Islet of Langerhans (tissue), 1 donor: ENCODE data around the gene SLC30A1.
"Not testable (repeated sequence)": the region's sequence is repeated elsewhere in the genome, so short reads cannot be mapped to it uniquely, and the experiment has no call there.

Experiments used
- FAIRE-seq: peaks from one replicate; lab custom pipeline; 2011; peaks lifted over from hg19 to GRCh38; lab: Jason Lieb, UNC

The SLC30A1 gene, protein sequence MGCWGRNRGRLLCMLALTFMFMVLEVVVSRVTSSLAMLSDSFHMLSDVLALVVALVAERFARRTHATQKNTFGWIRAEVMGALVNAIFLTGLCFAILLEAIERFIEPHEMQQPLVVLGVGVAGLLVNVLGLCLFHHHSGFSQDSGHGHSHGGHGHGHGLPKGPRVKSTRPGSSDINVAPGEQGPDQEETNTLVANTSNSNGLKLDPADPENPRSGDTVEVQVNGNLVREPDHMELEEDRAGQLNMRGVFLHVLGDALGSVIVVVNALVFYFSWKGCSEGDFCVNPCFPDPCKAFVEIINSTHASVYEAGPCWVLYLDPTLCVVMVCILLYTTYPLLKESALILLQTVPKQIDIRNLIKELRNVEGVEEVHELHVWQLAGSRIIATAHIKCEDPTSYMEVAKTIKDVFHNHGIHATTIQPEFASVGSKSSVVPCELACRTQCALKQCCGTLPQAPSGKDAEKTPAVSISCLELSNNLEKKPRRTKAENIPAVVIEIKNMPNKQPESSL

DNA sequence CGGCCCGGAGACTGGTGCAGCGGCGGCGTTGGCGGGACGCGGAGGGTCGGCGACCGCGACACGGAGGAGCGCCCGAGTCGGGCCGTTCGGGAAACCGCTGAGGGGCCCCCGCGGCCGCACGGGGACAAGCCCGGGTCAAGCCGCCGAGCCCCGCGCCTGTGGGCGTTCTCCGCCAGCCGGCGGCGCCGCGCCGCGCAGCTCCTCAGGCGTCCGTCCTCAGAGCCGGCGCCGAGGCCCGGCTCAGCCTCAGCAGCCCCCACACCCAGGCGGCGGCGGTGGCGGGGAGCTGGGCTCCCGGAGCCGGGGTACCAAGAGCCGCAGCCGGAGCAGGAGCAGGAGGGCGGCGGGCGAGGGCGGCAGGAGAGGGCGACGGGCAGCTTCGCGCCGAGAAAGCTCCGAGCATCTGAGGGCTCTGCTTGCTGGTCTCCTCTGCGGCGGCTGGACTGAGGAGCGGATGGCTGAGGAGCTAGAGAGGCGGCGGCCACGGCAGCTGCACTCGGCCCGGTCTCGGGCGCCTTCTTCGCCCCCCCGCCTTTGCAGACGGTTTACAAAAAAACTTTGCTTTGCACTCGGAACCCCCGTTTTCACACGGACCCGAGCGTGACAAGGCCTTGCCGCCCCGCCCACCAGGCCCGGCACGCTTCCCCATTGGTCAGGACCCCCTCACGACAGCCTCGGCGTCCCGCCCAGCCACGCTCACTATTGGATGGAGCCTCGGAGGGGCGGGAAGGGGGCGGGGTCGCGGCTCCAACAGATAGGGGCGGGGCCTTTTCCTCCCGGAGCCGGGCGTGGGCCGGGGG is at the start of gene SLC30A1:
SLC30A1 (minus strand) TSS at position 522 of the 800 bp plus-strand sequence. CDS start 549 bp downstream, outside the sequence.
- FAIRE-seq, result no peak

DNA sequence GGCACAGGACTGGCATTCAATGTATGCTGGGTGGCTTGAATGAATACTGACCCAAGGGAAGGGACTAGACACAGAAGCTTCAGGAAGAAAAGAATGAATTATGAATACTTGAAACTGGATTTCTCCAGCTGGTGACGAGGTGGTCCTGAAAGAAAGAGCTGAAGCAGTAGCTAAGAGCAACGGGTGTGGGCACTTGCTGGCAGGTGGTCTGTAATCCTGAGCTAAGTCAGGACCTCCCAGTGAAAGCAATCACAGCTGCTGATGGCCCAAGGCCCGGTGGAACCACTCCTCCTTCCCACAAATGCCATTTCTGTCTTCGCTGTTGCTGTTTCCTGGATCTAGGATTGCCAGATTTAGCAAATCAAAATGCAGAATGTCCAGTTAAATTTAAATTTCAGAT is 49.5 kb upstream of the SLC30A1 start:
- no peak for FAIRE-seq

DNA sequence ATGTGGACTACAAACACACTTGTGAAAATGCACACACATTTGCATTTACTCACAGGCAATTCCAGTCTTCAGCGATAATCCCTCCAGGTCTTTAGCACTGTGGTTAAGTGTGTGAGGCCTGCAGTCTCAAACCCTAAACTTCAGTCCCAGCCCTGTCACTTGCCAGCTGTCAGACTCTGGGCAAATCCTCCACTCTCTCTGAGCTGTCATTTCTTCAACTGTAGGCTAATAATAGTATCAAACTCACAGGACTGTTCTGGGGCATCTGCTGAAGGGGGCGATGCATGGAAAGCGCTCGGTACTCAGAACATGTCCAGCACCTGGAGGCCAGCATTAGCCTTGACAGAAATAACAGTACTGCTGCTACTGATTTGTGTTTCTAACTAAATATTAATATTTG is 48.3 kb upstream of the SLC30A1 start:
- no peak for FAIRE-seq

DNA sequence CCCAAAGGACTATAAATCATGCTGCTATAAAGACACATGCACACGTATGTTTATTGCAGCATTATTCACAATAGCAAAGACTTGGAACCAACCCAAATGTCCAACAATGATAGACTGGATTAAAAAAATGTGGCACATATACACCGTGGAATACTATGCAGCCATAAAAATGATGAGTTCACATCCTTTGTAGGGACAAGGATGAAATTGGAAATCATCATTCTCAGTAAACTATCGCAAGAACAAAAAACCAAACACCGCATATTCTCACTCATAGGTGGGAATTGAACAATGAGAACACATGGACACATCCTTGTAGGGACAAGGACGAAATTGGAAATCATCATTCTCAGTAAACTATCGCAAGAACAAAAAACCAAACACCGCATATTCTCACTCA is 46.9 kb upstream of the SLC30A1 start:
- FAIRE-seq, result not testable (repeated sequence)

DNA sequence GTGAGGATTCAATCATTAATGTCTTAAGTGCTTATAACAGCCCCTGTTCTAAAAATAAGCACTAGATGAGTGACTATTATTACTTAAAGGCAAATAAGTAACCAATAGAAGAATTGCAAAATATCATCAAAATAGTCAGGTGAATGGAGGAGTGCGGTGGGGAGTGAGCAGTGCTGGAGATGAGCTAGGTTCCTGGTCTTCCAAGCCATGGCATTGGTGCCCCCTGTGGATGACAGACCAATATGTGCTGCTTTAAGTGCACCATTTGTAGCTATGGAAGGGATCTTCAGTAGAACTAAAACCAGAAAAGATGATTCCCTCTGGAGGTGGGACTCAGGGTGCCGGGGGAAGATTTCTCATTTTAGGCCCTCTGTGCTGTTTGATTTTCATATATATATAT is 46.1 kb upstream of the SLC30A1 start:
- no peak for FAIRE-seq

DNA sequence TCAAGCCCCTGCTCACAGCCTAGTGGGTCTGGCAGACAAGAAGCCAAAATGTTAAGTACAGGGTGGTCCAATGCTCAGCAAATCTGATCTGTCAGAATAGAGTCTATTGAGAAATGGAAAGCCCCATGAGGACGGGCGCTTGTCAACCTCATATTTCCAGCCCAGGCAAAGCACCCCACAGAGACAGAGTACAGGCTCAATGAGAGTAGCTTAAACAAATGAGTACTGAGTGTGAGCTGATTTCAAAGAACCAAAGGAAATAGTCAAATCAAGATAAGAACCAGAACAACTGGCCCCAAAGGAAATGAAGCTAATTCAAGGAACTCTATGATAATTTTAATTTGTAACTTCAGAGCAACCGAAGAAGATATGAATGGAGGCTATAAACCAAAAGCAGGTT is 44.6 kb upstream of the SLC30A1 start:
- FAIRE-seq, result no peak

DNA sequence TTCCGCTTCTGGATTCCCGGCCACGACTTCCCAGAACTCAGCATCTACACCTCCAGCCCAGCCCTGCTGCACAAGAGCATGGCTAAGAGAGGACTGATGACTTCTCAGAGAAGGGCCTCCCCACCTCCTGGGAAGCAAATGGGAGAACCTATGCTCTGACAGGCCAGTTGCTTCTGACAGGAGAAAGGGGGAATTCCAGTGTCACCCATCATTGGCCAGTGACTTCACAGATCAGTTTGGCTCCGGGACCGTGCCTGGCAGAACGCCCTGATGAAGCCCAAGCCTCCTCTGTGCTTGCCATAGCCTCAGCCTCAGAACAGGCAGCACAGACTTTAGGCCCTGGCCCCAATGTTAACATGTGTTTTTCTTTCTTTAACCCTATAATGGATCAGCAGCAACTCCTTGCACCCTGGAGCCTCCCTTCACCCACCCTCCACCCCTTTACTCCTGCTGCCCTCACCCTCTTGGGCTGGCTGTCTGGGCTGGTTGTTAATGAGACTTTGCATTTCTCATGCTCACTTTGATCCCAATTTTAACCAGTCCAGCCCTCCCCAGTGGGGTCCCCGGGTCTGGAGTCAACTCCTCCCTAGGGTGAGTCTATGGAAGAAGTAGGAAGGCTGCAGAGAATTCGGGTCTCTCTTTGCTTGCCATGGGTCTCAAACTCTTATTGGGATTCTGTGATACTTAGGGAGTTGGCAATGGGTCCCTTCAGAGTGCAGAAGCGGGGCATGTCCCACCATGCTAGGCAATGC is 42.7 kb upstream of the SLC30A1 start:
- no peak for FAIRE-seq

DNA sequence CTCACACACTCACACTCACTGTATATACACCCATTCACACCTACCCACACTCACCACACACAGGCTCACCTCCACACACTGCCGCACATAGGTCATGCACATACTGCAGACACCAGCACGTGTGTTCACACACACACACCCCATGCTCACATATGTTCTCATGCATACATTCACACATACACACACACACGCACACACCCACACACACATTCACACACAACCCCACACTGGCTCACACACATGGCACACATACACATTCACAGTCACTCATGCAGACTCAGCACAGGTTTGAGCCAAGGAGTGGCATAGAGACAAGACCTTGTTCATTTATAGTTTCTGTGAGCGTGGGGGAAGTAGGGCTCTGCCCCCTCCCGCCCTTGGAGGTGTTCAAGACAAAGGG is 41.1 kb upstream of the SLC30A1 start:
- no peak for FAIRE-seq

DNA sequence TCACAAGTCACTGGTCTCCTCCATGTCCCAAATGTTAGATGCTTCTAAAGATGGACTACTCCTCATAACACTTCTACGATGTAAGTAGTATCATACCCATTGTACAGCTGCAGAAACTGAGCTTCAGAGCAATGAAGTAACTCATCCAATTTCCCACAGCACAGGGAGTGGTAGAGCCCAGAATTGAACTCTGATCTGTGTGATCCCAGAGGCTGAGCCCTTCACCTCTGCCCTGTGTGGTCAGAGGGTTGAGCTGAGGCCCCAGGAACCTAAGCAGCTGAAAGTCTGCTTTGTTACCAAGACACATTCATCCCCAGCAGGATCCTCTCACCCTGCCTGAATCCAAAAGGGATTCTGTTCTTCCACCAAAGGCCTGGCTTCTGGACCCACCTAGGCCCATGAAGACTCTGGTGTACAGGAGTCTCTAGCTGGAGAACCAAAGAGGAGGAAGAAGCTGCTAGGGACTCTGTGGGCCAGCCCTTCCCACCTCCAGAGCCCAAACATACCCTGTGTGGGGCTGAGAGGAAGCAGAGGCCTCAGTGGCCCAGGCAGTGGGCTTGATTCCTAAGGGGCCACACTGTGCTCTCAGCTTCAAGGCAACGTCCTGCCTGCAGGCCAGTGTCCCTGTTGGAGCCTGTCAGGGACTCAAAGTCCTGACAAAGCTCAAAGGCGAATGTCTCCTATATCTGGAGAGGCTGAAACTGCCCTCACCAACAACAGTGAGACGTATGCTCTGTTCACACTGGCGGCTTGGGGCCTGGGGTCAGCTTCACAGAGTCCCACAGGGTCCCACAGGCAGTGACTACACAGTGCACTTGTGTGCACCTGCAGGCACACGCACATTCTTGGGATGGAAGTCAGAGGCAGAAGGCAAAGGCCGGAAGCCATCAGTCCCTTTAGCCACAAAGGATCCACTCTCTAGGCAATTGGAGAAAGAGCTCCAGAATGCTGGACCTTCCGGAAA is 40.4 kb upstream of the SLC30A1 start:
- FAIRE-seq, result no peak

DNA sequence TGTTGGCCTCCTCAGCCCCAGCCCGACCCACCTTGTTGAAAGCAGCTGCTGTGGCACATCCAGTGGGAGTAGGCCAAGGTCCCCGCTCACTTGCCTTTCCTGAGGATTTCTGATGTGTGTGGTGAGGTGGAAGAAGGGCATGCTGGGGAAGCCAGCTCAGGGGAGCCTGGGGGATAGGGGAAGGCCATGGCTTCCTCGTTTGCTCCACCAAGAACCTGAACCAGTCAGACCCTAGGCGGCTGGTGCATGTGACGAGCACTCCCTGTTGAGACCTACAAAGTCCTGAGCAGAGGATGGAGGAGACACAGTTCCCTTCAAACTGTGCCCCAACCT is 38.0 kb upstream of the SLC30A1 start:
- FAIRE-seq, result no peak

DNA sequence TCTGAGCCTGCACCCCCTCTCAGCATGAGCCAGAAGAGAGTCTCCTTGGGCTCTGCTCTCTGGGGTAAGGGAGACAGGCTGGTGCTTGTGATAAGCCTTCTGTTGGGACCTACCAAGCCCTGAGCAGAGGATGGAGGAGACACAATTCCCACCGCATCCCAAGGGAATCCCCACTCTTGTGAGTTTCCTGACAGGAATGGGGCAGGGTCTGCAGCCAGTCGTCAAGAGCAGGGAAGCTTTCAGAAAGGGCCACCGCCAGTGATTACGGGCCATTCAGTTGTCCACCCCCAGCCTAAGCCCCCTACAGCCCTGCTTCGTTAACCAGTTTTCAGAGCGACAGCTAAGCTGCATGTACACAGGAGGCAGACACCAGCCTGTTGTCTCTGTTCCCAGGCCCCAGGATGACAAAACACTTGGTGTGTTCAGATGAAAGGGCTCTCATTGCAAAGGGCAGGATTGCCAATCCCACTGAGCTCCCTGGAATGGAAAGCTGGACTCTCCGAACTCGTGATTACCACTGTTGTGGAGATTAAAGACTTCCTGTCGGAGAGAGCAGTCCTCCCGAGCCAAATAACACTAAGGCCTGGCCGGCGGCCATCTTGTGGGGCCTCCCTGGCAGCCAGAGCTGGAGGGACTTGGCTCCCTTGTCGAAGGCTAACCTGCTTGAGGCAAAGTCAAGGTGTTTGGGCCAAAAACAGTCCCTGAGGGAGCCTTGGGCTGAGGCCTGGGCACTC is 37.4 kb upstream of the SLC30A1 start:
- FAIRE-seq, result no peak

DNA sequence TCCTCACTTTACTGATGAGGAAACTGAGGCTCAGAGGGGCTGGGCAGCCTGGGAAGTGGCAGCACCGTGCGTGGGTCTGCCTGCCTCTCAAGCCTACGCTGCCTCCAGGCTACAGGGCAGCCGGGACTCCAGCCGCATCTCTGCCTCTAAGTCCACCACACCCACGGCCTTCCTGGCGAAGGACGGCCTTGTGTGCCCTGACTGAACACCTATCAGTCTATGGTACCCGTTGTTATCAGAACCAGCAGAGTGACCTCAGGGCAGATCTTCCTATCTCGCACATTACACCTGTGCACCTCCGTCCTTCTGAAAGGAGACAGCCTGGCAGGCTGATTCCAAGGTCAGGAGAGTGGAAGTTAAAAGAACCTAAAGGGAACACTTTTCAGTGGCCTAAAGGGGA is 35.7 kb upstream of the SLC30A1 start:
- FAIRE-seq, result no peak

DNA sequence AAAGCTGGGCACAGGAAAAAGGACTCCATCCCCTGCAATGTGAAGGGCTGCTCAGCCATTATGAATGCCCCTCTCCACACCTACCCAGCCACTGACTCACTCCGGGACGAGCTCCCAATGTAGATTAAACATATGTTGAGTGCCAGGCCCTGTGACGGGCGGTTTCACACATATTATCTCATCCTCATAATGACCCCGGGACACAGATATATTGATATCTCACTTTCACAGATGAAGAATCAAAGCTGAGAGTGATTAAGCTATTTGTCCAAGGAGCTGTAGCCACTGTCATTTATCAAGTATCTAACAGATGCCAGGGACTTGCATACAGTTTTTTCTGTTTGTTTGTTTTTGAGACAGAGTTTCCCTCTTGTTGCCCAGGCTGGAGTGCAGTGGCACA is 35.0 kb upstream of the SLC30A1 start:
- FAIRE-seq, result no peak

DNA sequence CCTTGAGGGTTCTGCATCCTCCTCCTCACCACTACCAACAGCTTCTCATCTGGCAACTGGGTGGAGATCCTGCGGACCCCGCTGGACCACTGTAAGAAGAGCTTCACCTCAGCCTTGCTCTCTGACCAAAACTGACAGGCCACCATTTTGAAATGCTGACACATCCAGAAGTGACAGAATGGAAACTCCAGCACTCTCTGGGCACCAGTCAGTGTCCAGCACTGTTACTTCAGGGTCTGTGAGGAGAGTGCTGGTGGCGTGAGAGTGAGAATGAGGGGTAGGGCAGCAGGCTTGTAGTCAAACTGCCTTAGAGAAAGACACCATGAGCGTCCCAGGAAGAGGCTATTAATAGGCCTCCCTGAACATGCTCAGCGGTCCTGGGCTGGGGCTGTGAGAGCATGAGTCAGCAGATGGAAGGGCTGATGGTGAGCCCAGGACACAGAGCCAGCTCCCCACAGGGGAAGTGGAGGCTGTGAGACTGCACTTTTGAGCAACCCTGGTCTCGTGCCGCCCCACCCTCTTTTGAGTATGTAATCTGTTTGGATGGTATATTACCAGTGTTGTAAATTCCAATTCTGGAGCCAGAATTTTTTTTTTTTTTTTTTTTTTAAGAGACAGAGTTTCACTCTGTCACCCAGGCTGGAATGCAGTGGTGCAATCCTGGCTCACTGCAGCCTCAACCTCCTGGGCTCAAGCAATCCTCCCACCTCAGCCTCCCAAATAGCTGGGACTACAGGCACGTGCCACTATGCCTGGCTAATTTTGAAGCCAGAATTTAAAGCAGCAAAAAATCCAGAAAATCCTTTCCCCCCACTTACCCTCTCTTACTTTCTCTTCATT is 34.4 kb upstream of the SLC30A1 start:
- FAIRE-seq, result no peak

DNA sequence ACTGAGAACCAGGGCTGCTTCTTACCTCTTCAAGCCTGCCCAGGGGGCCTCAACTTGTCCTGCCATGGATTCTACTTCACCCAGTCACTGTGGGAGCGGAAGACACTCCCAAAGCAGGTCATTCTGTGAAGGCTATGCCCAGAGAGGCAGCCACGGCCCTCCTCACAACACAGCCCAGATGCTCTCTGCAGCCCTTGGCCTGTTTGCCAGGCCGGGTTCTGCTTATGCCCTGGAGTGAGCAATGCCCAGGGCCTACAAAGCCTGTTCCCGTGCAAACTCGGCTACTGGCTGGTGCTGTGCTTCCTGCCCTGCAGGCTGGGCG is 33.8 kb upstream of the SLC30A1 start:
- FAIRE-seq, result no peak

DNA sequence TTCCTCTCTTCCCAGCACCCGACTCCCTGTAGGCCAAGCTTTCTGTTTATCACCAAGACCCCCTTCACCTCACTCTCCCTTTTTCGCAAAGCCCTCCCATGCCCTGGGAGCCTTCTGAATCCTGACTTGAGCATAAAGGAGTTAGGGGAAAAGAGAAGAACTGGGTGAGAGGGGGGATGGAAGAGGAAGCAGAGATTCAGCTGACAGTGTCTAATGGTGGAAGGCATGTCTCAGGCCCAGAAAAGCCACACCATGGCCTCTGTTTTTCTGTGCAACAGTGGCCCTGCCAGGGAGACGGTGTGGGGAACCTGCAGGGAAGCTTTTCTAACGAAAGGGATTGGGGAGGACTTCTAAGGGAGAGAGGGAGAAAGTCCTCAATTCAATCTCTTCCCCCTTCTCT is 32.9 kb upstream of the SLC30A1 start:
- no peak for FAIRE-seq

DNA sequence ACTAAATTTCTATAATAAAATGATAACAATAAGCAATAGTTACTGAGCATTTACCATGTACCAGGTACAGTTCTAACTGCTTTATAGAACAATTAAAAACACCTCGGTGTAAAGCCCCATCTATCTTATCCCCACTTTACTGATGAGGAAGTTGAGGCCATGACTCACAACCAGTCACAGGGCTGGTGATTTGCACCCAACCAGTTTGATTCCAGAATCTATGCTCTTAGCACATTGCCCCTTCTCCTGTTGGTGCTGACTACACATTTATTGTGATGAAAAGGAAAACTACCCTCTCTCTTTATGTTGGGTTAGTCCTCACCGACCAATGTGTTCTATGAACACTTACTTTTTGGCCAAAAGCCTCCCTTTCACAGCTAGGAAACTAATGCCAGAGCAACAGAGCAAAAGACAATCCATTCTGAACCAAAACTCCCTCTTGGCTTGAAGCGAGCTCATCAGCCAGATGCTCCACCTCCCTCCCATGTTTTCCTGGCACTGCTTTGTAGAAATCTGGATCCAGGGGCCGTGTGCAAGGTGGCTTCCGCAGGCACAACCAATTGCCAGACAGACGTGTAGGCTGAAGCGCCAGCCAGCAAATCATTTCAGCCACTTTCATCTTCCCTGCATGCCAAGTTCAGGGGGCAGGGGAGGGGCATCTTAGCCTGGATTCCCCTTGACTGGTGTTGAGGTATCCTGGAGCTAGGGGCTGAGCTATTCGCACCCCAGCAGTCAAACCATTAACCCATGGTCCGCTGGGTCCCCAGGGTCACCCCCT is 32.0 kb upstream of the SLC30A1 start:
- FAIRE-seq, result no peak

DNA sequence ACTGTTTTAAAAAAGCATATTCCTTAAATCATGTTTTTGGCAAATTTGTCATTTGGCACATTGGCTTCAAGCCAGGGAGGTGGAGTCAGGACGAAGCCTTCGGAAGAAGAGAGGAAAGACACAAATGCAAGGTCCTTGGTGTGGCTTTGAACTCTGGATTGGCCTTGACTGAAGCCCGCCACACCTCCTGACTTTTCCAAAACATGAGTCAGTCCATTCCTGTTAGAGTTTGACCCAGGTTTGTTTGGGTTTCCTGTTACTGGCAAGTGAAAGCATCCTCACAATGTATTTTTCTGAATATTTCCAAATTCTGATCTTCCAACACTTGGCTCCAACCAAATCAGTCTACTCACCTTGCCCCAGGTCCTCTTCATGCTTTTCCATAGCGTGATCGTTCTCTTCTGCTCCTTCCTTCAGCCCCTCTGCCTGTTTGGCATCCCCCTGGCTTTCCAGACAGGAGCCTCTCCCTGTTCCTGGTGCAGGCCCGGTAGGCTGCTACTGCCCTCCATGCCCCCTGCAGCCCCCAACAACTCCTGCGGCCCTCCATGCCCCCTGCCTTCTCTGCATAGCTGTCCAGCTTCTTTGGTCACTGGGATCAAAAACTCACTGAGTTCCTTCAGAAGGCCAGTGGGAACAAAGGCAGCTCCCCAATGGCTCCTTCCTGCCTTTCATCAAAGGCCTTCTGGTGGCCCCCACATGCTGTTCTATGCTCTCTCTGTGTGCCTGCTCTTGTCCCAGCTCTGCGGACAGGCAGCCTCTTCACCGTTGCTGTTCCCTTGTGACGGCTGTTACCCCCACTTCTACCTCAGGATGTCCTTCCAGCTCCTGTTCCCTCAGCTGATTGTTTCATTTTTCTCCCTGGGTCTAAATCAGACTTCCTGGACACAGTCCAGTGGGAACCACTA is 30.4 kb upstream of the SLC30A1 start:
- no peak for FAIRE-seq
